Spleen (tissue), 7 donors: ENCODE measurements around the gene ZAR1L.

Experiments
- CTCF ChIP-seq, 11 experiments: fragments of 200-600 bp in 7 of 11; fragments of 450-650 bp in 4 of 11; sonication (generic) in 4 of 11; IDR thresholded peaks in 8 of 11; conservative IDR thresholded peaks in 3 of 11; 1 replicate in 7 of 11; 2 replicates in 4 of 11; pipeline versions ENCODE4 v1.4.0 to v1.8.0; 2016 to 2021; ENCODE audit warnings: antibody characterized with exemption in 11 of 11, inconsistent platforms in 4 of 11, mild to moderate bottlenecking in 1 of 11
- POLR2A ChIP-seq, 3 donors: fragments of 450-650 bp; IDR thresholded peaks; one replicate each; pipeline ENCODE4 v1.5.1; 2017; ENCODE audit warnings: antibody characterized with exemption in 3 of 3, mild to moderate bottlenecking in 1 of 3
- POLR2AphosphoS5 ChIP-seq, 3 donors: sonication (generic); formaldehyde crosslinking; IDR thresholded peaks; one replicate each; pipeline ENCODE4 v1.5.1; 2017; ENCODE audit warnings: antibody characterized with exemption in 3 of 3
- donor health status: DM: no; HTN: no; CAD: no; lungs with moderate emphysema.
- donor health status: DM: no; HTN: no; CAD: no.
- donor health status: DM: no; HTN: no; CAD: no.

DNA sequence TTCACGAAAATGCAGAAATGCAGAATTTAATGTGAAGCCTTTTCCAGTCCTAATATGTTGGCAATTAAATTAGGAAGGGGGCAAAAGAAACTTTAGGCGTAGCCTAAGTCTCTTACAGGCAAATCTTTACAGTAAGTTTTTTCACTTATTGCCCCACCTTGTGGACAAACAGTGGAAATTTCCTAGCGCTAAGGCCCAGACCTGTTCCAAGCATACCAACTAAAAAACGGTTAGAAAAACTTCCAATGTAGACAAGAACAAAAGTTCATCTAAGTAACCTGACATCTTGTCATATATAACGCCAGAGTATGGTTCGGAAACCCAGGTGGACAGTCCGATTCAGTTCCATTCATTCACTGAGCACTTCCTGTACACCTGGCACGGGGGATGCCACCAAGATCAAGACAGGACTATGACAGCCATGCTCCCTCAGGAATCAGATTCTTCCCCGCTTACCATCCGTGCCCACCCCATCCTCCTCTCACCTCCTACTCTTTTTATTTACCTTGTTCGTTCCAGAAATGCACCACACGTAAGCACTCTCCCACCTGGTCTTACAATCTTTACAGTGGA lies 4.9 kb downstream of the ZAR1L start:
- peak; percentile 54 to 87 (median 76) for TF ChIP-seq CTCF (IDR thresholded peaks at IDR 0.05 in 8 of 11, conservative IDR thresholded peaks at IDR 0.05 in 3 of 11)
- TF ChIP-seq POLR2A (IDR thresholded peaks at IDR 0.05), result no peak
- no peak for TF ChIP-seq POLR2AphosphoS5 (IDR thresholded peaks at IDR 0.05)
